Hepatocyte (in vitro differentiated cells): ENCODE data around the gene URI1.

ENCODE experiments used
- EZH2 ChIP-seq: fragments of 200-600 bp; sonication (generic); IDR thresholded peaks from 2 replicates; pipeline ENCODE4 v1.6.1; 2016; ENCODE audit warnings: antibody characterized with exemption, mild to moderate bottlenecking, borderline replicate concordance
- EZH2phosphoT487 ChIP-seq: fragments of 200-600 bp; sonication (generic); IDR thresholded peaks from one replicate; pipeline ENCODE4 v1.6.1; 2018; ENCODE audit warnings: antibody characterized with exemption, mild to moderate bottlenecking, low read depth, moderate library complexity; ENCODE audit not compliant: unreplicated experiment, severe bottlenecking
- TF ChIP-seq, protein P1 (sequence below): fragments of 200-600 bp; sonication (generic); IDR thresholded peaks from 2 replicates; pipeline ENCODE4 v1.5.1; 2016; ENCODE audit warnings: antibody characterized with exemption, mild to moderate bottlenecking; ENCODE audit not compliant: poor library complexity

DNA sequence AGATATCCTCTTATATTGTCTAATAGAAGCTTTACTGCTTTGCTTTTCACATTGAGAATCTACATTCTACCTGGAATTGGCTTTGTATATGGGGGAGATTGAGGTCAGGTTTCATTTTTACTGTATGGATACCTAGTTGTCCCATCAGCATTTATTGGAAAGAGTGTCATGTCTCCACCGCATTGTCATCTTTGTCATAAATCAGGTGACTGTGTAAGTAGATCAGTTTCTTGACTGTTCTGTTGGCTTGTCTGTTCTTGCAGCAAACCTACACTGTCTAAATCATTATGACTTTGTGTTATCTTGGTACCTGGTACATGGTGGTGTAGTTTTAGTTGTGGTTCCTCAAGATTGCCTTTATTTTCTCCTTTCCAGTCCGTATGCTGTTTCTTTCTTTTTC is 5.8 kb downstream of the URI1 start:
- TF ChIP-seq EZH2phosphoT487 (no peak), EZH2 (no peak)
- TF ChIP-seq, protein P1, sequence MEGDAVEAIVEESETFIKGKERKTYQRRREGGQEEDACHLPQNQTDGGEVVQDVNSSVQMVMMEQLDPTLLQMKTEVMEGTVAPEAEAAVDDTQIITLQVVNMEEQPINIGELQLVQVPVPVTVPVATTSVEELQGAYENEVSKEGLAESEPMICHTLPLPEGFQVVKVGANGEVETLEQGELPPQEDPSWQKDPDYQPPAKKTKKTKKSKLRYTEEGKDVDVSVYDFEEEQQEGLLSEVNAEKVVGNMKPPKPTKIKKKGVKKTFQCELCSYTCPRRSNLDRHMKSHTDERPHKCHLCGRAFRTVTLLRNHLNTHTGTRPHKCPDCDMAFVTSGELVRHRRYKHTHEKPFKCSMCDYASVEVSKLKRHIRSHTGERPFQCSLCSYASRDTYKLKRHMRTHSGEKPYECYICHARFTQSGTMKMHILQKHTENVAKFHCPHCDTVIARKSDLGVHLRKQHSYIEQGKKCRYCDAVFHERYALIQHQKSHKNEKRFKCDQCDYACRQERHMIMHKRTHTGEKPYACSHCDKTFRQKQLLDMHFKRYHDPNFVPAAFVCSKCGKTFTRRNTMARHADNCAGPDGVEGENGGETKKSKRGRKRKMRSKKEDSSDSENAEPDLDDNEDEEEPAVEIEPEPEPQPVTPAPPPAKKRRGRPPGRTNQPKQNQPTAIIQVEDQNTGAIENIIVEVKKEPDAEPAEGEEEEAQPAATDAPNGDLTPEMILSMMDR = no peak
